Activated CD4-positive, alpha-beta T cell treated with anti-CD3 and anti-CD28 coated beads for 36 hours (primary cell): ENCODE data around the gene RIPOR2. TPM values are rescaled to one million over a fixed set of nuclear protein-coding genes. Genes with fewer than 3 reads are reported as not detected.
"Not testable (repeated sequence)": the region's sequence is repeated elsewhere in the genome, so short reads cannot be mapped to it uniquely, and the experiment has no call there.

Experiments
- ATAC-seq: fragments of 200-7000 bp; cut with Tn5 transposase; one replicate; pipeline ENCODE4 v1.10.0; 2021; ENCODE audit warnings: mild to moderate bottlenecking, moderate library complexity
- CTCF ChIA-PET: fragments of 350-600 bp; sonication (Branson Sonifier 250); formaldehyde crosslinking; loops from one replicate; lab custom pipeline; 2021; ENCODE audit warnings: antibody characterized with exemption; lab: Charles Lee
- POLR2A ChIA-PET: fragments of 350-600 bp; sonication (Branson Sonifier 250); formaldehyde crosslinking; loops from one replicate; lab custom pipeline; 2021; ENCODE audit warnings: antibody characterized with exemption, inconsistent platforms; lab: Charles Lee
- DNase-seq: peaks from one replicate; pipeline ENCODE4 v3.0.0-alpha.2; 2020
- H3K27ac Mint-ChIP-seq: one replicate; pipeline ENCODE4 v1.8.0; 2021; ENCODE audit warnings: mixed read lengths
- H3K27me3 Mint-ChIP-seq: one replicate; pipeline ENCODE4 v1.8.0; 2021; ENCODE audit warnings: mixed read lengths
- H3K36me3 Mint-ChIP-seq: one replicate; pipeline ENCODE4 v1.8.0; 2021; ENCODE audit warnings: low read depth, mixed read lengths
- H3K4me1 Mint-ChIP-seq: one replicate; pipeline ENCODE4 v1.8.0; 2021; ENCODE audit warnings: mixed read lengths
- H3K4me3 Mint-ChIP-seq: one replicate; pipeline ENCODE4 v1.8.0; 2021; ENCODE audit warnings: mild to moderate bottlenecking, moderate library complexity, mixed read lengths
- H3K9me3 Mint-ChIP-seq: one replicate; pipeline ENCODE4 v1.8.0; 2021; ENCODE audit warnings: low read depth, mixed read lengths
- intact Hi-C, 2 experiments: fragments of 100-400 bp; cut with DNase I in 1 of 2; cut with micrococcal nuclease in 1 of 2; formaldehyde crosslinking; loops; one replicate each; pipeline versions ENCODE4 v1.14.2 to v1.15.1; 2022 to 2024; cut with DNase I, micrococcal nuclease
- total RNA-seq, 2 experiments: library from RNA; stranded (reverse); gene quantifications; one replicate each; pipeline ENCODE4 v1.2.3, GENCODE V29; 2021

RIPOR2 gene
- total RNA-seq, 2 experiments from 2014 or later, result 60.0 to 67.0 TPM

DNA sequence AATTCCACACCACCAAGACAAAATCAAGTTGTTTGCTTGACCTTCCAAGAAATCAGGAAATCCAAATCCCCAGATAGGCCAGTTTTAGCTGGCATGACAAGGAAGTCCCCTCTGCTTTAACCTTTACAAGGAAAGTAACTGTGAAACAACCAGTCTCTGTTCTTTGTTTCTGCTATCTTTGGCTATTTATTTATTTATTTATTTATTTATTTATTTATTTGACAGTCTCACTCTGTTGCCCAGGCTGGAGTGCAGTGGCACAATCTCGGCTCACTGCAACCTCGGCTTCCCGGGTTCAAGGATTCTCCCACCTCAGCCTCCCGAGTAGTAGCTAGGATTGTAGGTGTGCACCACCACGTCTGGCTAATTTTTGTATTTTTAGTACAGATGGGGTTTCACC lies 175.6 kb downstream of the RIPOR2 start:
- intact Hi-C loops, result loop anchor here in 1 of 2 experiments (10.0 kb wide), 2 partner anchors 235 to 475 kb away; no protein-coding TSS in a partner anchor
- no peak overlapping the region for H3K27ac Mint-ChIP-seq
- ChIA-PET CTCF (interaction anchor here (1.2 to 1.7 kb wide), 4 partner anchors 10 to 188 kb away, joined by 3 to 5 read pairs (median 4); no protein-coding TSS in a partner anchor), POLR2A (no interaction called here)
- no peaks in the 10 kb centered on the region for H3K27me3 Mint-ChIP-seq
- H3K4me3 Mint-ChIP-seq, result no peak overlapping the region
- ATAC-seq (no peak), DNase-seq (no peak)
- no peaks in the 10 kb centered on the region for H3K9me3 Mint-ChIP-seq
- no peaks in the 10 kb centered on the region for H3K36me3 Mint-ChIP-seq
- no peaks in the 10 kb centered on the region for H3K4me1 Mint-ChIP-seq

DNA sequence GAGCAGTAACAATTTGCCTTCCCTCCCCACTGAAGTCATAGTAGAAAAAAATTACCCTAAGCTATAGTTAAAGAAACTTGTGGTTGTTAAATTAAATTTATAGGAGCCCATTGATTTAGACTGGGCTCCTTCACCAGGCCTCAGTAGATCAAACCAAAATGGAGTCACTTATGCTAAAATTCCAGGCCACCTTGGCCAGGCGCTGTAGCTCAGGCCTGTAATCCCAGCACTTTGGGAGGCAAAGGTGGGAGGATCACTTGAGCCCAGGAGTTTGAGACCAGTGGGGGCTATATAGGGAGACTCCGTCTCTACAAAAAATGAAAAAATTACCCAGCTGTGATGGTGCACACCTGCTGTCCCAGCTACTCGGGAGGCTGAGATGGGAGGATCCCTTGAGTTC lies 176.0 kb downstream of the RIPOR2 start:
- intact Hi-C loops, result loop anchor here in 1 of 2 experiments (10.0 kb wide), 2 partner anchors 235 to 475 kb away; no protein-coding TSS in a partner anchor

DNA sequence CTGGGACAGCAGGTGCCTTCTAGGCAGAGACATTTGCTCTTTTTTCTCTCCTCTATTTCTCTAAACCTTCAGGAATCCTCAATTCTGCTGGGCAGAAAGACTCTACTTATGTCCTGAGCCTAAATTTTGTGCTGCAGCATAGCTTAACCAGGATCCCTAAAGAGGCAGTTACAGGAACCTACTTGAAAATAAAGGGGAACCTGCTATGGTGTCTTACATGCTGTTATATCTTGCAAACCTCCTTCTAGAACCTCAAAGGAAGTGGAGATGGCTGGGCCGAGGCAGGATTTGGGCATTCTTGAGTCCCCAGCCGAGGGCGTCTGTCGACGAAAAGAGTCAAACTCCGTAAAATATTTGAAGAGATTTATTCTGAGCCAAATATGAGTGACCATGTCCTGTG lies 178.1 kb downstream of the RIPOR2 start:
- no peak overlapping the region for H3K4me3 Mint-ChIP-seq
- peaks cover under 1% of the 10 kb centered on the region for H3K27me3 Mint-ChIP-seq
- H3K9me3 Mint-ChIP-seq, result peaks cover 4% of the 10 kb centered on the region
- ChIA-PET POLR2A (no interaction called here), CTCF (interaction anchor here (0.7 to 2.0 kb wide), 3 partner anchors 174 to 314 kb away, joined by 3 to 5 read pairs (median 4); no protein-coding TSS in a partner anchor)
- no peak overlapping the region for H3K27ac Mint-ChIP-seq
- ATAC-seq, result no peak
- H3K36me3 Mint-ChIP-seq, result no peaks in the 10 kb centered on the region
- intact Hi-C loops, result no loop called here
- no peak for DNase-seq
- H3K4me1 Mint-ChIP-seq, result no peaks in the 10 kb centered on the region

More for the DNA sequence above, 176.0 kb downstream of the RIPOR2 start:
- DNase-seq (no peak), ATAC-seq (no peak)
- no peaks in the 10 kb centered on the region for H3K36me3 Mint-ChIP-seq
- no peaks in the 10 kb centered on the region for H3K27me3 Mint-ChIP-seq
- no peak overlapping the region for H3K4me3 Mint-ChIP-seq
- no peaks in the 10 kb centered on the region for H3K9me3 Mint-ChIP-seq
- no peak overlapping the region for H3K27ac Mint-ChIP-seq
- ChIA-PET CTCF (interaction anchor here (1.2 to 1.5 kb wide), 5 partner anchors 10 to 187 kb away, joined by 3 to 5 read pairs (median 4); no protein-coding TSS in a partner anchor), POLR2A (interaction anchor here (0.6 kb wide), 1 partner anchor 274 kb away, joined by 3 read pairs; no protein-coding TSS in a partner anchor)
- no peaks in the 10 kb centered on the region for H3K4me1 Mint-ChIP-seq

DNA sequence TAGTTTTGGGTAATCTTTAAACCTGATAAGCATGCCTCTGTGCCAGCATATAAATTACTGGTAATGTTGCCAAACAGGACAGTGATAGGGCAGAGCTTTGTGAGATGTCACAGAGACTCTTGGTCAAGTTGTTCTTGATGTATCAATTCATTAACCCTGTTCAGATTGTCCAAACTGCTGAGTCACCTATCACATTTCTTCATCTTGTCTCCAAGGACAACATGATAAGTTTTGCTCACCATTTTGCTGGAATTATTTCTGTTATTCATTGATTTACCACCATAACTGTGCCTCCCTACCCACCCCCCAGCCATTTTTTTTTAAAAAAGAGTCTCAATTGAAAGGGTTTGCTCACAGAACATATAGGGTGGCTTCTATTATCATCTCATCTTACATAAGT lies 180.5 kb downstream of the RIPOR2 start:
- ATAC-seq (no peak), DNase-seq (no peak)
- ChIA-PET CTCF (interaction anchor here (0.7 to 1.5 kb wide), 5 partner anchors 9 to 176 kb away, joined by 3 to 6 read pairs (median 3); no protein-coding TSS in a partner anchor), POLR2A (no interaction called here)
- Mint-ChIP-seq H3K36me3 (no peaks in the 10 kb centered on the region), H3K27ac (no peak overlapping the region), H3K4me1 (peaks cover 2% of the 10 kb centered on the region), H3K27me3 (peaks cover 2% of the 10 kb centered on the region), H3K9me3 (peaks cover 4% of the 10 kb centered on the region), H3K4me3 (no peak overlapping the region)
- intact Hi-C loops, result no loop called here

DNA sequence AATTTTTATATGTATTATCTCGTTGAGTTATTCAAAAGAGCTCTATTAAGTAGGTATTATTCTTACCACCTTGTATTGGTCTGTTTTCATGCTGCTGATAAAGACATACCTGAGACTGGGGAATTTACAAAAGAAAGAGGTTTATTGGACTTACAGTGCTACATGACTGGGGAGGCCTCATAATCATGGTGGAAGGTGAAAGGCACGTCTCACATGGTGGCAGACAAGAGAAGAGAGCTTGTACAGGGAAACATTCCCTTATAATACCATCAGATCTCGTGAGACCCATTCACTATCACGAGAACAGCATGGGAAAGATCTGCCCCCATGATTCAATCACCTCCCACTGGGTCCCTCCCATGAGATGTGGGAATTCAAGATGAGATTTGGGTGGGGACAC lies 181.4 kb downstream of the RIPOR2 start:
- H3K27me3 Mint-ChIP-seq, H3K4me1 Mint-ChIP-seq, H3K9me3 Mint-ChIP-seq, intact Hi-C loops, DNase-seq, ATAC-seq, H3K27ac Mint-ChIP-seq, POLR2A ChIA-PET, H3K36me3 Mint-ChIP-seq, H3K4me3 Mint-ChIP-seq: not testable (repeated sequence)
- CTCF ChIA-PET, result interaction anchor here (1.2 to 1.5 kb wide), 2 partner anchors 11 to 173 kb away, joined by 3 to 4 read pairs; no protein-coding TSS in a partner anchor

Other genes with a start within 250 kb of the RIPOR2 start
- 100 to 1,000 TPM; 141 to 147 TPM for gene C6orf62, start 216.8 kb downstream of the RIPOR2 start, total RNA-seq
- 10 to 100 TPM; 74.0 to 76.1 TPM for gene GMNN, start 161.0 kb downstream of the RIPOR2 start, total RNA-seq
- gene ARMH2, start 137.0 kb downstream of the RIPOR2 start, total RNA-seq, result not detected